K562 (cell line): ENCODE measurements around the gene ROPN1L. TPM values are rescaled to one million over a fixed set of nuclear protein-coding genes. Genes with fewer than 3 reads are reported as not detected.

ENCODE experiments used
- ARID4B ChIP-seq: sonication (generic); formaldehyde crosslinking; IDR thresholded peaks from 2 replicates; pipeline ENCODE4 v1.8.0; 2022; ENCODE audit warnings: mild to moderate bottlenecking, missing genetic modification reagents
- CHAMP1 ChIP-seq: fragments of 450-650 bp; IDR thresholded peaks from 2 replicates; pipeline ENCODE4 v1.6.1; 2016; ENCODE audit warnings: mild to moderate bottlenecking
- DIDO1 ChIP-seq: fragments of 450-650 bp; IDR thresholded peaks from 2 replicates; pipeline ENCODE4 v1.6.1; 2016; ENCODE audit warnings: low read depth, missing biosample characterization, missing genetic modification characterization
- GABPB2 ChIP-seq: fragments of 250-450 bp; sonication (Bioruptor Pico); conservative IDR thresholded peaks from 2 replicates; pipeline ENCODE4 v1.5.1; 2021; ENCODE audit warnings: mild to moderate bottlenecking
- HOXB6 ChIP-seq: fragments of 250-450 bp; sonication (Bioruptor Pico); IDR thresholded peaks from 2 replicates; pipeline ENCODE4 v1.5.1; 2022; ENCODE audit warnings: mild to moderate bottlenecking, borderline replicate concordance
- JUN ChIP-seq, 2 experiments: sonication (generic) in 1 of 2; formaldehyde crosslinking in 1 of 2; IDR thresholded peaks; 2 replicates each; pipeline versions ENCODE4 v1.6.1 to v1.8.0; 2012 to 2022; ENCODE audit warnings: borderline replicate concordance in 2 of 2, mild to moderate bottlenecking in 2 of 2, improper control_type of control experiment in 1 of 2, low read depth in 1 of 2, low read length in 1 of 2, missing genetic modification reagents in 1 of 2
- NELFE ChIP-seq: IDR thresholded peaks from 2 replicates; pipeline ENCODE4 v1.6.1; 2011; ENCODE audit warnings: mild to moderate bottlenecking; ENCODE audit not compliant: insufficient read depth, insufficient read length
- NR2C2 ChIP-seq, 2 experiments: fragments of 200-800 bp in 1 of 2; sonication (Bioruptor generic) in 1 of 2; sonication (generic) in 1 of 2; formaldehyde crosslinking in 1 of 2; IDR thresholded peaks; 2 replicates each; pipeline versions ENCODE4 v1.6.1 to v1.8.0; 2016 to 2022; ENCODE audit warnings: mild to moderate bottlenecking in 1 of 2, missing compliant biosample characterization in 1 of 2, missing genetic modification characterization in 1 of 2, missing genetic modification reagents in 1 of 2
- PATZ1 ChIP-seq: fragments of 250-450 bp; sonication (Bioruptor Pico); IDR thresholded peaks from 2 replicates; pipeline ENCODE4 v1.5.0; 2020; ENCODE audit warnings: mild to moderate bottlenecking, borderline replicate concordance
- RB1 ChIP-seq: fragments of 450-650 bp; IDR thresholded peaks from 2 replicates; pipeline ENCODE4 v1.6.1; 2017; ENCODE audit warnings: low read depth, mild to moderate bottlenecking
- SIX5 ChIP-seq, 2 experiments: IDR thresholded peaks; 2 replicates each; pipeline ENCODE4 v1.6.1; 2011; ENCODE audit warnings: low read length in 2 of 2, borderline replicate concordance in 1 of 2, low read depth in 1 of 2, mild to moderate bottlenecking in 1 of 2, moderate library complexity in 1 of 2; ENCODE audit not compliant: insufficient read depth in 1 of 2
- SP2 ChIP-seq: IDR thresholded peaks from 2 replicates; pipeline ENCODE4 v1.6.1; 2011; ENCODE audit warnings: mild to moderate bottlenecking, low read depth, low read length, moderate library complexity; ENCODE audit not compliant: poor library complexity, severe bottlenecking; ENCODE audit errors: extremely low read depth
- SREBF2 ChIP-seq: sonication (generic); formaldehyde crosslinking; IDR thresholded peaks from 2 replicates; pipeline ENCODE4 v1.4.0; 2020; ENCODE audit warnings: mild to moderate bottlenecking, missing genetic modification reagents
- ZBTB5 ChIP-seq: fragments of 450-650 bp; IDR thresholded peaks from 2 replicates; pipeline ENCODE4 v1.6.1; 2017; ENCODE audit warnings: antibody characterized with exemption
- ZNF133 ChIP-seq: fragments of 250-450 bp; sonication (Bioruptor Pico); IDR thresholded peaks from 2 replicates; pipeline ENCODE4 v1.4.0; 2020; ENCODE audit warnings: mild to moderate bottlenecking
- polyA plus RNA-seq, 8 experiments: library from polyadenylated mRNA; depleted of rRNA in 4 of 8; stranded (reverse) in 5 of 8; unstranded in 3 of 8; fragments of >200 nt; fragmentation: Nextera tagmentation in 2 of 8; fragmentation: Illumina TruSeq in 1 of 8; extraction: Ambion mirVana in 2 of 8; extraction: Trizol in 1 of 8; gene quantifications; 2 replicates each; pipeline versions ENCODE4 v1.2.1 to v1.2.3, GENCODE V29; 2011 to 2014; ENCODE audit warnings: inconsistent platforms in 1 of 8, missing spikeins in 1 of 8
- total RNA-seq, 7 experiments: library from RNA; depleted of rRNA in 6 of 7; stranded (reverse); fragments of >200 nt in 6 of 7; fragmentation: Illumina TruSeq in 2 of 7; extraction: Trizol in 2 of 7; gene quantifications; 2 replicates each; pipeline versions ENCODE4 v1.2.1 to v1.2.3, GENCODE V29; 2011 to 2021; ENCODE audit warnings: low replicate concordance in 1 of 7

ROPN1L gene
- total and polyA plus RNA-seq, 9 of the 15 experiments (the other 6 are each of a cell fraction or from before 2014, with no cell fraction given) = 0.04 to 0.85 (median 0.24) TPM; not detected in 3

GRCh38 chr5:10485142-10485795, 43.6 kb downstream of the ROPN1L start (continued):
- no peak for TF ChIP-seq NR2C2 (CRISPR knock-in tag; IDR thresholded peaks at IDR 0.05)
- TF ChIP-seq NR2C2 (tag; IDR thresholded peaks at IDR 0.05) = peak; percentile 22; the same call in 1 of the 2 replicates
- no peak for TF ChIP-seq RB1
- peak; percentile 45; the same call in 1 of the 2 replicates for TF ChIP-seq JUN (IDR thresholded peaks at IDR 0.05; ENCODE audit: borderline replicate concordance, low read depth, low read length)
- no peak for TF ChIP-seq JUN (CRISPR knock-in tag; IDR thresholded peaks at IDR 0.05; ENCODE audit: borderline replicate concordance)
- no peak for TF ChIP-seq HOXB6 (CRISPR knock-in tag)
- no peak for TF ChIP-seq SIX5 (IDR thresholded peaks at IDR 0.05; ENCODE audit: borderline replicate concordance in 1 of 2, insufficient read depth in 1 of 2, low read depth in 1 of 2, low read length in 2 of 2)
- TF ChIP-seq ARID4B (CRISPR knock-in tag) = no peak
- no peak for TF ChIP-seq PATZ1 (CRISPR knock-in tag)
- TF ChIP-seq SREBF2 (CRISPR knock-in tag) = no peak
- TF ChIP-seq NELFE = no peak
- TF ChIP-seq DIDO1 = no peak
- no peak for TF ChIP-seq ZNF133 (CRISPR knock-in tag)
- TF ChIP-seq CHAMP1 = no peak
- no peak for TF ChIP-seq ZBTB5
- no peak for TF ChIP-seq GABPB2 (CRISPR knock-in tag)
- TF ChIP-seq SP2 = no peak
